Measurements from ENCODE around the gene ARHGAP40. TPM values are rescaled to one million over a fixed set of nuclear protein-coding genes. Genes with fewer than 3 reads are reported as not detected.

ARHGAP40 gene
- total RNA-seq, 2 donors from 2014 or later, result not detected

GRCh38 chr20:38664284-38664683, 62.7 kb downstream of the ARHGAP40 start:
- ATAC-seq (ENCODE audit: insufficient number of reproducible peaks, low FRiP score, low read depth) (no peak), DNase-seq (ENCODE audit: low spot score) (no peak)
- Histone ChIP-seq H3K4me1 (ENCODE audit: control insufficient read depth in 1 of 2, low read depth in 2 of 2) (no peaks in the 10 kb centered on the region), H3K27ac (no peak overlapping the region), H3K27me3 (replicated peaks; ENCODE audit: insufficient read depth) (no peaks in the 10 kb centered on the region), H3K9me3 (no peaks in the 10 kb centered on the region), H3K36me3 (no peaks in the 10 kb centered on the region), H3K4me3 (no peak overlapping the region)
- no peak for TF ChIP-seq CTCF (IDR thresholded peaks at IDR 0.05)

- no peaks in the 10 kb centered on the region for H3K4me1 ChIP-seq (ENCODE audit: control insufficient read depth in 1 of 2, low read depth in 2 of 2)
- no peak for TF ChIP-seq CTCF (IDR thresholded peaks at IDR 0.05)
- H3K36me3 ChIP-seq, result no peaks in the 10 kb centered on the region
- H3K9me3 ChIP-seq, result no peaks in the 10 kb centered on the region
- no peak overlapping the region for H3K4me3 ChIP-seq
- ATAC-seq (ENCODE audit: insufficient number of reproducible peaks, low FRiP score, low read depth), result no peak
- DNase-seq (ENCODE audit: low spot score), result no peak
- no peak overlapping the region for H3K27ac ChIP-seq
- H3K27me3 ChIP-seq (replicated peaks; ENCODE audit: insufficient read depth), result no peaks in the 10 kb centered on the region
These were observed 63.5 kb downstream of the ARHGAP40 start for GRCh38 chr20:38665094-38665493.

GRCh38 chr20:38665506-38666285, 64.1 kb downstream of the ARHGAP40 start:
- no peak overlapping the region for H3K4me3 ChIP-seq
- ATAC-seq (ENCODE audit: insufficient number of reproducible peaks, low FRiP score, low read depth) (no peak), DNase-seq (ENCODE audit: low spot score) (no peak)
- no peaks in the 10 kb centered on the region for H3K36me3 ChIP-seq
- H3K27ac ChIP-seq, result no peak overlapping the region
- no peaks in the 10 kb centered on the region for H3K4me1 ChIP-seq (ENCODE audit: control insufficient read depth in 1 of 2, low read depth in 2 of 2)
- no peak for TF ChIP-seq CTCF (IDR thresholded peaks at IDR 0.05)
- no peaks in the 10 kb centered on the region for H3K9me3 ChIP-seq
- H3K27me3 ChIP-seq (replicated peaks; ENCODE audit: insufficient read depth), result no peaks in the 10 kb centered on the region

GRCh38 chr20:38667417-38667956, 65.9 kb downstream of the ARHGAP40 start:
- TF ChIP-seq CTCF (IDR thresholded peaks at IDR 0.05), result no peak
- DNase-seq (ENCODE audit: low spot score), result no peak
- H3K27me3 ChIP-seq (replicated peaks; ENCODE audit: insufficient read depth), result no peaks in the 10 kb centered on the region

GRCh38 chr20:38669688-38670087, 68.1 kb downstream of the ARHGAP40 start:
- no peak for TF ChIP-seq CTCF (IDR thresholded peaks at IDR 0.05)
- H3K27me3 ChIP-seq (replicated peaks; ENCODE audit: insufficient read depth), result no peaks in the 10 kb centered on the region
- H3K27ac ChIP-seq, result no peak overlapping the region
- ATAC-seq (ENCODE audit: insufficient number of reproducible peaks, low FRiP score, low read depth) (no peak), DNase-seq (ENCODE audit: low spot score) (no peak)
- H3K4me3 ChIP-seq, result no peak overlapping the region
- H3K4me1 ChIP-seq (ENCODE audit: control insufficient read depth in 1 of 2, low read depth in 2 of 2), result peaks cover 6 to 9% of the 10 kb centered on the region in 2 donors
- H3K9me3 ChIP-seq, result no peaks in the 10 kb centered on the region
- no peaks in the 10 kb centered on the region for H3K36me3 ChIP-seq

More at GRCh38 chr20:38667417-38667956, 65.9 kb downstream of the ARHGAP40 start:
- H3K36me3 ChIP-seq, result no peaks in the 10 kb centered on the region
- ATAC-seq (ENCODE audit: insufficient number of reproducible peaks, low FRiP score, low read depth), result no peak
- H3K4me1 ChIP-seq (ENCODE audit: control insufficient read depth in 1 of 2, low read depth in 2 of 2), result no peaks in the 10 kb centered on the region
- no peaks in the 10 kb centered on the region for H3K9me3 ChIP-seq
- H3K4me3 ChIP-seq, result no peak overlapping the region
- no peak overlapping the region for H3K27ac ChIP-seq
